ENCODE results near the gene TMEM201.

TMEM201 gene

GRCh38 chr1:9542430-9542829, 46.3 kb upstream of the TMEM201 start:
- Histone ChIP-seq H3K4me3 (ENCODE audit: low read length) (no peak overlapping the region), H3K4me2 (ENCODE audit: low read depth, low read length) (no peak overlapping the region), H3K27ac (ENCODE audit: low read length) (no peak overlapping the region), H2AFZ (ENCODE audit: low read length) (no peak overlapping the region), H3K4me1 (ENCODE audit: low read length) (0 out of 2 replicates have a peak, but pooled peaks cover 12% of the 10 kb centered on the region), H3K9me2 (replicated peaks; ENCODE audit: insufficient read depth, low read length) (no peaks in the 10 kb centered on the region), H3K9me3 (replicated peaks; ENCODE audit: insufficient read depth, low read length) (no peaks in the 10 kb centered on the region), H3K79me2 (ENCODE audit: low read length) (peaks cover 60% of the 10 kb centered on the region), H3K27me3 (replicated peaks; ENCODE audit: insufficient read depth, low read length) (no peaks in the 10 kb centered on the region), H4K20me1 (ENCODE audit: insufficient read depth, low read length) (no peaks in the 10 kb centered on the region), H3F3A (ENCODE audit: insufficient read depth, low read length) (no peaks in the 10 kb centered on the region), H3K9ac (ENCODE audit: low read length) (no peak overlapping the region), H3K36me3 (replicated peaks; ENCODE audit: insufficient read depth, low read length) (no peaks in the 10 kb centered on the region)
- DNase-seq, result no peak
- TF ChIP-seq EZH2 (optimal IDR thresholded peaks at IDR 0.05; ENCODE audit: low read depth, low read length), result no peak
- no peak for TF ChIP-seq EZH2phosphoT487 (IDR thresholded peaks at IDR 0.05; ENCODE audit: low read length)
- no peak for TF ChIP-seq CTCF (IDR thresholded peaks at IDR 0.05; ENCODE audit: low read length)

GRCh38 chr1:9544926-9545325, 43.8 kb upstream of the TMEM201 start:
- Histone ChIP-seq H3K9me3 (replicated peaks; ENCODE audit: insufficient read depth, low read length) (no peaks in the 10 kb centered on the region), H3K9me2 (replicated peaks; ENCODE audit: insufficient read depth, low read length) (no peaks in the 10 kb centered on the region), H3K4me2 (ENCODE audit: low read depth, low read length) (no peak overlapping the region), H3K4me1 (ENCODE audit: low read length) (no peaks in the 10 kb centered on the region), H4K20me1 (ENCODE audit: insufficient read depth, low read length) (no peaks in the 10 kb centered on the region), H3K9ac (ENCODE audit: low read length) (no peak overlapping the region), H3F3A (ENCODE audit: insufficient read depth, low read length) (no peaks in the 10 kb centered on the region), H3K79me2 (ENCODE audit: low read length) (peaks cover 75% of the 10 kb centered on the region), H3K36me3 (replicated peaks; ENCODE audit: insufficient read depth, low read length) (no peaks in the 10 kb centered on the region), H3K27me3 (replicated peaks; ENCODE audit: insufficient read depth, low read length) (no peaks in the 10 kb centered on the region), H2AFZ (ENCODE audit: low read length) (no peak overlapping the region), H3K4me3 (ENCODE audit: low read length) (no peak overlapping the region), H3K27ac (ENCODE audit: low read length) (no peak overlapping the region)
- DNase-seq, result no peak
- no peak for TF ChIP-seq CTCF (IDR thresholded peaks at IDR 0.05; ENCODE audit: low read length)
- TF ChIP-seq EZH2phosphoT487 (IDR thresholded peaks at IDR 0.05; ENCODE audit: low read length), result no peak
- TF ChIP-seq EZH2 (optimal IDR thresholded peaks at IDR 0.05; ENCODE audit: low read depth, low read length), result no peak

- no peaks in the 10 kb centered on the region for H3F3A ChIP-seq (ENCODE audit: insufficient read depth, low read length)
- no peaks in the 10 kb centered on the region for H3K36me3 ChIP-seq (replicated peaks; ENCODE audit: insufficient read depth, low read length)
- no peaks in the 10 kb centered on the region for H3K27me3 ChIP-seq (replicated peaks; ENCODE audit: insufficient read depth, low read length)
- H4K20me1 ChIP-seq (ENCODE audit: insufficient read depth, low read length), result no peaks in the 10 kb centered on the region
- no peaks in the 10 kb centered on the region for H3K9me2 ChIP-seq (replicated peaks; ENCODE audit: insufficient read depth, low read length)
- H3K27ac ChIP-seq (ENCODE audit: low read length), result no peak overlapping the region
- H3K9me3 ChIP-seq (replicated peaks; ENCODE audit: insufficient read depth, low read length), result no peaks in the 10 kb centered on the region
- H3K4me1 ChIP-seq (ENCODE audit: low read length), result no peaks in the 10 kb centered on the region
- no peak overlapping the region for H3K4me3 ChIP-seq (ENCODE audit: low read length)
- no peak overlapping the region for H2AFZ ChIP-seq (ENCODE audit: low read length)
- no peak overlapping the region for H3K4me2 ChIP-seq (ENCODE audit: low read depth, low read length)
- TF ChIP-seq EZH2 (optimal IDR thresholded peaks at IDR 0.05; ENCODE audit: low read depth, low read length), result no peak
- no peak for TF ChIP-seq CTCF (IDR thresholded peaks at IDR 0.05; ENCODE audit: low read length)
- no peak for TF ChIP-seq EZH2phosphoT487 (IDR thresholded peaks at IDR 0.05; ENCODE audit: low read length)
- no peak for DNase-seq
- peaks cover 48% of the 10 kb centered on the region for H3K79me2 ChIP-seq (ENCODE audit: low read length)
- H3K9ac ChIP-seq (ENCODE audit: low read length), result no peak overlapping the region
Measured at GRCh38 chr1:9549955-9550546, 38.7 kb upstream of the TMEM201 start.

Measured in MM.1S (cell line).